ENCODE results near the gene TMA7B.
A peak's percentile ranks its signal among the peaks of the same experiment; 100 is the strongest.
"Not testable (repeated sequence)": the region's sequence is repeated elsewhere in the genome, so short reads cannot be mapped to it uniquely, and the experiment has no call there.

Gene TMA7B

DNA sequence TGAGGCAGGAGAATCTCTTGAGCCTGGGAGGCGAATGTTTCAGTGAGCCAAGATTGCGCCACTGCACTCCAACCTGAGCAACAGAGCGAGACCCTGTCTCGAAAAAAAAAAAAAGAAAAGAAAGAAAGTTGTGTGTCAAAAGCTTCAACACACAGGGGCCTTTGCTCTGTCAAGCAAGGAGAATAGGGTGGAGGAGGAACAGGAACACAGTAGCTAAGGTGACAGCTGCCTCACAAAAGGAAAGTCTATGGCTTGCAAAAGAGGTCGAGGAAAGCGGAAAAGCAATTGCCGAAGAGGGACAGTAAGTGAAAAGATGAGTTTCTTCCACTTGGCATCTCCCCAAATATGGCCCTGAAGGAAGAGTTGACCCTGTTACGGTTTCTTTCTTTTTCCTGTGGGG, 26.5 kb upstream of the TMA7B start:
- no peak for DNase-seq

DNA sequence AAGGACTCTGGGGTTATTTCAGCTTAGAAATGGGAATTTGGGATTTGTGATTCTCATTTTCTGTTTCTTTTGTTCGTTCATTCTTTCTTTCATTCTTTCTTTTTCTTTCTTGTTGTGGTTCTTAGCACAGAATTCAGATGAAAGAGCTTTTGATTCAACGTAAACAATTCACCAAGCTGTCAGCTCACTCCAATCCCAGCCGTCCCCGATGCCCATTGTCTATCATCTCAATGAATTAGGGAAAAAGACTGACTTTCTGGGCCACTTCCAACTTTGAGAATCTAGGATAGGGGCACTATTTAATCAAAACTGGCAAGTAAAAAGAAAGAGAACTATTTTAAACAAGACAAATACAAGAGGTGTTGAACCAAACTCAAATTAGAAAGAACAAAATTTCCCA, 25.1 kb upstream of the TMA7B start:
- DNase-seq = no peak

DNA sequence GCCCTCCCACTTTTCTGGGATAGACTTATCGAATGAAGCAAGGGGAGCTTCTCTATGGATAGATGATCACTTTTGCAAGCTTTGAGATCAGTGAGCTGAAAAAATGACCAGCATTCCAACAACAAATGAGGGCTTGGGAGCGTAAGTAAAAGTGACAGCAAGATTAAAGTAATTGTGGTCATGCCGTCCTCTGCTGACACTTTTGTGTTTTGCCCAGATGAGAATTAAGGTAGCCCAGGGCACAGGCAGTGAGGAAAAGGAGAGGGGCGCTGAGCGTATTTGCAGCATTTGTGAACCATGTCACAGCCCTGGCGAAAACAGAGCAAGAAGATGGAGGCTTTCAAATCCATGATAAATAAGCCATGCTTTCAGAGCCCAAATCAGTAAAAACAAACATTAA, 24.6 kb upstream of the TMA7B start:
- DNase-seq = peak; percentile 88

DNA sequence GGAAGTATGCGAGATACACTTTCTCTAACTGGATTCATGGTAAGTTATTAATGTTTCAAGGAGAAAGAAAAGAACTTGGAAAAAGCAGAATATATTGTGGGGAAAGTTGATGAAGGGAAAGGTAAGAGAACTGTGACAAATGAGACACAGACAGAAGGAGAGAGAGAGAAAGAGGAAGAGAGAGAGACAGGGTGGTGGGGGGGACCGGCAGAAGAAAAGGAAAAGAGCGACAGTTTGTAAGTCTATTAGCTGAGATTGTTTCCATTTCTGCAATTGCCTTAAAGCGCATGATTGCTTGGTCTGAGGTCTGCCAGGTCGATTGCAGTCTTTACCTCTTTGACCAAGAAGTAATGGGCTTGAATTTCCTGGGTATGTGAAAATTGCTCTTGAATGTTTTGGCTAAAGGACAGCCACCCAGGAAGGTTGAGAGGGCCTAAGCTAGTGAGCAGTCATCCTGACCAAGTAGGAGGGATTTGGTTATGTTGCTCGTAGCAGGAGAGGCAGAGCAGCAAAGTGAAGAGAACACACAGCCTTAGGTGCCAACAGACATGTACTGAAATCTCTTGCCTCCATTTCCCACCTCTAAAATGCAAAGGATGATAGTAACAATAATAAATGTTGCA, 23.6 kb upstream of the TMA7B start:
- no peak for DNase-seq

DNA sequence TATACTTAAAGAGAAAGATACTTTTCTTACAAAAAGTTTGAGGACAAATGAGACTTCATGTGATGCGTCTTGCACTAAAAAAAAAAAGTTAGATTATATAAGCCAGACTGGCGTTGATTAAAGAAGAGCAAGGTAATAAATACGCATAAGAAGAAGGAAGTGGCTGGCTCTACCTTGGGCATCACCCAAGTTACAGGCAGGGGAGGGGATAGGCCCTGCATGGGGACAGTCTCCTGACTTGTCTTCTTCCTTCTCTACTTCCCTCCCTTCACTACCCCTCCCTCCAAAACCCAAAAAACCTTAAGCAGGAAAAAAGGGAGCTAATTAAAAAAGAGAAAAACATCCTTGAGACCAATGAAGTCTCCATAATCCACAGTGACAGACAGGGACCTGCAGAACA, 22.3 kb upstream of the TMA7B start:
- DNase-seq = no peak

DNA sequence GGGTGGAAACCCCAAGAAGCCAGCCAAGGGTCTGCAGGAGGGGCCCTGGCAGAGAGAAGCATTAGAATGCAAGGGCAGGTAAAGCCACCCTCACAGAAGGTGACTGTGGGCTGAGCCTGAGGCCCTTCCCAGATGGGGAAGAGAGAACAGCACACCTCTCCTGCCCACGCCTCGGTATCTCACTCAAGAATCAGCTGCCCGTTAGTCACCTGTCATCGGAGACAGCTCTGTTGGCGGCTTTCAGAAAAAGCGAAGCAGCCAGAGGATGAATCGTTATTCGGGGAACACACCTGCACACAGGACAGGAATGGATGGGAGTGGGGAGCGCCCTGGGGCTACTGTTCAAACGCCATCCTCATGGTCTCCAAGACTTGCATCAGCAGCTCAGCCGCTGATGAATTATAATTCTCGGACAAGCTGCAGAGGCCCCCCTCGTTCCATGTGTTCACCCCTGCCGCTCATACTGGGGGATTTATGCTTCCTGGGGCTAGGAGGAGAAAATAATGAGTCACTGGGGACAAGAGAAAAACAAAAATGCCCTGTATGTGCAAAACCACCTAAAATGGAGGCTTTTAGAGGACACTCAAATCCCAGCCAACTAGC, 21.6 kb upstream of the TMA7B start:
- DNase-seq = no peak

DNA sequence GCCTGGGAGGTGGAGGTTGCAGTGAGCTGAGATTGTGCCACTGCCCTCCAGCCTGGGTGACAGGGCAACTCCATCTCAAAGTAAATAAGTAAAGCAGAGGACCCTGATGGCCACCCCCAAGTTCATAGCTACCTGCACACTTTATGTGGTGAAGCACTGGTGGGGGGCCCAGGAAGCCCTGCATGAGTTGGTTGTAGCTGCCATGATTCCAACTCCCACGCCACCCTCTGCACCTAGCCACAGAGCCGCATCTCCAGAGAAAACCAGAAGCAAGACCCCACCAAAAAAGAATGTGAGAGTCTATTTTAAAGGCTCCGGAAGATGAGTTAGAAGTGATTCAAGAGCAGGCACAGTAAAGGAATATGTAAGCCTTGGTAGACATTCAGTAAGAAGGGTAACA, 20.4 kb upstream of the TMA7B start:
- DNase-seq = no peak

DNA sequence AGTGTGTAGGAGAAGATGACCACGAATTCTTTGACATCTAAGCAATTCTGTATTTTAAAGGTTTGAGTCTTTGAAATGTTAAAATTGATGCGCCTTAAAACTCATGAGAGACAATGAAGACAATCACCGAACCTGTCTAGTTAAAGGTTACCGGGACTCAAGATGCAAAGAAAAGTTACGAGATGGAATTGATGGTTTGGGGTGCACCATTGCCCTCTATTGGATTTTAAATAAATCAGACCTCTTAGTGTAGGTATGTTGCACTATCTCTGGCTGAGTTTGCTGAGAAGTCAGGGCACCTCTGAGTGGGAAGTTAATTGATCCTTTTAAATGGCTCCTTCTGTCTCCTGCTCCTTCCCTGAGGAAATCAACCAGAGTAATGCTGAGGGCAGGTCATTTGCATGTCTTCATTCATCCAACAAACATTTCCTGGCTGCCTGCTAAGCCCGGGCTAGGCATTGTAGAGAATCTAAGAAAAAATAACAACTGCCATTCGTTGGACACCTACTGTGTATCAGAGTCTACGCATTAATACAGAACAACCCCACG, 19.4 kb upstream of the TMA7B start:
- no peak for DNase-seq

DNA sequence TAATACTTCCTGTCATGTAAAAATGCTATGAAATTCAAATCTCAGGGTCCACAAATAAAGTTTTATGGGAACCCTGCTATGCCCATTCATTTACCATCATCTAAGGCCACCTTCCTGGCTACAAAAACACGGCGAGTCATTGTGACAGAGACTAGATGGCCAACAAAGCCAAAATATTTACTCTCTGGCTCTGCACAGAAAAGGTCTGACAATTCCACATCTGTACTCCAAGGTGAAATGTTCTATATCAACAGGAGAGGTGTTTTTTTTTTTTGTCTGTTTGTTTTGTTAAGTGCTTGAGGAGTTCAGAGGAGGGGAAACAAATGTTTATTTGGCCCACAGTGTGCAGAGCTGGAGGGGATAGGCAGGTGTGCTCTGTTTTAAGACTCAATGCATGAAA, 18.6 kb upstream of the TMA7B start:
- DNase-seq = no peak

DNA sequence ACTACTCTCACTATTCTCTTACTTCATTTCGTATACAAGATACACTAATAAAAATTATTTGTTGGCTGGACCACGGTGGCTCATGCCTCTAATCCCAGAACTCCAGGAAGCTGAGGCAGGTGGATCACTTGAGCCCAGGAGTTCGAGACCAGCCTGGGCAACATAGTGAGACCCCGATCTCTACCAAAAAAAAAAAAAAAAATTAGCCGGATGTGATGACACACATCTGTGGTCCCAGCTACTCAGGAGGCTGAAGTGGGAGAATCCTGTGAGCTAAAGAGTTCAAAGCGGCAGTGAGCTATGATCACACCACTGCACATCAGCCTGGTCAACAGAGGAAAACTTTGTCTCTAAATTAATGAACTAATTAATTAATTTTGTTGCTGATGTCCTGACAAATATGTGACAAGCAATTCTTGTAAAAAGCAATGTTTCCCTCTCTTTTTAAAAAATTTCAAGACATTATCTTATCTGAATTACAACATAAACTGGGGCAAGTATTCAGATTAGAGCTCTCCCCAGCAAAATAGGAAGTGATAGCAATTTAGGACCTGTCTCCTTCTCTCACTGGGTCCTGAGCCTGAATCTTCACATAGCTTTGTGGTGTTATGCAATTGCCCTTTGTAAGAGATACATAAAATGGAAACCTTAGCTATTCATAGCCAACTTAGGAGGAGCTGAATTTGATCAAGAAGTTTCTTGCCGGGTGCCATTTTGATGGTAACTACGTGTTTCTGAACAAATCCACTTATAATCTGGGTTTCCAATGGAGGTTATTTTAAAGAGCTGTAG, 17.6 kb upstream of the TMA7B start:
- no peak for DNase-seq

DNA sequence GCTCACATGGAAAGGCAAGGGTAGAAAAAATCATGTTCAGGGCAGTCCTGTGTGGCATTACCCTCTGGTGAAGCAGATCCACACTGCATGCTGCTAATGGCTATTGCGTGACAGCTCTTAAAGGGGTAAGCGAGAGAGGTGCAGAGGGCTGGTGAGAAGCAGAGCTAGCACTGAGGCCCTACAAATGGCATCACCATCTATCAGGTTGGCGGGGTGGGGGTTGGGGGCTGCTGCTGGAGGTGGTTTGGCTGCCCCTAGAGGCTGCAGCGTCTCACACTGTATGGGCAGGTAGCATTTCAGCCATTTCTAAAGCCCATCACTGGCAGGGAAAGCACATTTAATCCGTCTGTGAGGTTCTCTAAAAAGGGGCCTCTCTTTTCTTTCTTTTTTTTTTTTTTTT, 16.9 kb upstream of the TMA7B start:
- DNase-seq = no peak

DNA sequence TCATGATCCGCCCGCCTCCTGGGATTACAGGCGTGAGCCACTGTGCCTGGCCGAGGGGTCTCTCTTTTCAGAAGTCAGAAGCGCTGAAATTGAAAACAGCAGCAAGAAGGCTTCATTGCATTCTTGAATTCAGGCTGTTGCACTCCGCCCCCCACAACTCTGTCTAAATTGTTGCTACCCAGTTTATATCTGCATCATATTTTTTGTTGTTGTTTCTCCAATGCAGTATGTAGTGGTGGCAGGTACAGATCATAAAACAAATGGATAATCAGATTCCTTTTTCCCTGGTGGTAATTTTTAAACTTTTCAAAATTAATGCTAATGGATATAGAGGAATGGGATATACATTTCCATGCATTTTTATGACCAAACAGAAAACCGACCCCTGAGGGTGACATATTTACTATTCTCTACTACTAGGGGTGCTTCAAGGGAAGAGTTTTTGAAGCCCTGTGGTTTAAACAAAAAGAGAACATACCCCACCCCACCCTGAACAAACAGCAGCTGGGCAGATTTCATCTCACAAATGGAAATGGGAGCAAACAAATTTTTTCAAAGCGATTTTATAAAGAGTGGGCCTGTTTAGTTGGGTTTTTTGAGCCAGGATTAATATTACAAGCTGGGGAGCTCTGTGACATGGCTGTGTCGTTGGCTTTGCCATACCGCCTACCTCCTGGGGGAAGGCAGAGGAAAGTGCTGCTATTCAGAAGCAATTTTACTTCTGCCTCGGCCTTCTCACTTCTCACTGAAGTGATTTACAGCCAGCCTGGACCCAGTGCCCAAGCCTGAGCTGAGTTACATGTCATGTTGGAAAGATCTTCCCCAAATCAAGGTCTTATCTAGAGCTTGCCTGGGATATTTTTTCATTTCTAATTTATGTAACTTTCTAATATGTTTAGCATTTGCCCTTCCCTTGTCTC, 16.0 kb upstream of the TMA7B start:
- DNase-seq = no peak

DNA sequence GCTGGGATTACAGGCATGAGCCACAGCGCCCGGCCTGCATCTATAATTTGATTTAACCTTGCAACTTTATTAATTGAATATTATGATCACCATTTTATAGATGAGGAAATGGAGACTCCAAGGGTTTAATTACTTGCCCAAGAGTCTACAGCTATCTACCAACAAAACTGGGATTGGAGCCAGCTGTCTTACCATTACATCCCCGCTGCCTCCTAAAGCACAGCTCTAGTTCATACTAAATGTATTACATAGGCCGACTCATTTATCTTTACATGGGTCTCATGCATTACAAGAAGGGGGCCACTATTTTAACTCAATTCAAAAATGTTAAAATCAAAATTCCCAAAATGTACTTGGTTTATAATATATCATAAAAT, 14.1 kb upstream of the TMA7B start:
- no peak for DNase-seq

DNA sequence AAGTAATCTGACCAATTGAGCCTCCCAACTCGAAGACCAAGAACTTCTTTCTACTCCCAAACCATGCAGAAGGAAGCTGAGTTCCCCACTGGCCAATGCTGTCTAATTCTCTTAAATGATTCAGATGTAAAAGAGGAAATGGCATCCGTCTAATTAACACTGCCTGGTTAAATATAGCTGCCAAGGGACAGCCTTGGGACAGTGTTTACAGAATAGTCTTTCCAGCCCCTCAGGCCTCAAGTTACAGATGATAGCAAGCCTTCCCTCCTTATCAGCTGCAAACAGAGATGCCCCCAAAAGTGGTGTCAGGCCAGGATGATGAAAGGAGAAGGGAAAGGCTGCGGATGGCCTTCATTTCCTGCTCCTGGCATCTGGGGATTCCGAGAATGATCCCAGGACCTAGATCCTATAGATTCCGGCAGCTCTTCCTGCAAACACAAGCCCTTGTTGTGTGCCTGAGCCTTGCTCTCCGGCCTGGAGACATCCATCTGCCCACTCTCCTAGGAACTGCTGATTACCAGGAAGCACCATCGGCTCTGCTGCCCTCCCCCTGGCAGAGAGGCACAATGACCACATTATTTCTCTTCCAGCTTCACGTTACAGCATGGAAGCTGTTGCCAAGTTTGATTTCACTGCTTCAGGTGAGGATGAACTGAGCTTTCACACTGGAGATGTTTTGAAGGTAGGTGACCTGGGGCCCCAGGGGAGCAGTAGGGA, 13.5 kb upstream of the TMA7B start:
- DNase-seq = no peak

DNA sequence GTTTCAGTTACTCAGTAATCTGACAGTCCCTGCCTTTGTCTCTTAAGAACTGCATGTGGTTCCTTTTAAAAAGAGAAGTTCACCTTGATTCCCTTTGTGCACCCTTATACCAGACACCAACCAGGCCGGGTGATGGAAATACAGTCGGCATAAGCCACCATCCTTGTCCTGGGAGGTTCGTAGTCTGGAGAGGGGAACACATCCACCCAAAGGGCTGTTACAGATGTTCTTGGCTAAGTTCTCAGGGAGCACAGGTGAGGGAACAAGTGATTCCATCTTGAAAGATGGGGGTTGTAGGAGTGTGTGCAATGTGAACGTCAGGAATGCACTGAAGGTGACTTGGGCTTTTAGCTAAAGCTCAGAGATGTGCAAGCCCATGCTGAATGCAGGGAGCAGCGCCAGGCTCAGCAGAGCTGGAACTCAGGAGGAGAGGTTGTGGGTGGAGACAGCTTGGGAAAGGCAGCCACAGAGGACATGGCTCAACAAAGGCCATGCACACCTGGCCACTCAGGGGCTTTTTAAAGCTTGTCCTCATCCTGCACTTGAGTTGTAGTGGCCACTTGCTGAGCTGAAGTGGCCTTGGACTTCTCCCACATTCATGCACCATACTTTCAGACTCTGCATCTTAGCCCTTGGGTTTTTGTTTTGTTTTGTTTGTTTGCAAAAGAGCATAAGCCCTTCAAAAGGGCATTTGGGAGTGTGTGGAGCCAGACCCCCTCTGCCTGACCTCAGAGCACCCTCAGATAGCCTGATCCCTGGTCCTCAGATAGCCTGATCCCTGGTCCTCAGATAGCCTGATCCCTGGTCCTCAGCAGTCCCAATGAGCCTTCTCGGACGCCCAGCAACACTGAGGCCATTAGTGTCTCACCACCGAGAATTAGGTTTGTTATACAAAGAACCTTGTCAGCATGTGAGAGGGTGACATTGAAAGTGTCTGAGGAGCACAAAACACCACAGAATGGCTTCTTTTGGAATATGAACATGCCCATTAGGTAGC, 12.7 kb upstream of the TMA7B start:
- DNase-seq = no peak

DNA sequence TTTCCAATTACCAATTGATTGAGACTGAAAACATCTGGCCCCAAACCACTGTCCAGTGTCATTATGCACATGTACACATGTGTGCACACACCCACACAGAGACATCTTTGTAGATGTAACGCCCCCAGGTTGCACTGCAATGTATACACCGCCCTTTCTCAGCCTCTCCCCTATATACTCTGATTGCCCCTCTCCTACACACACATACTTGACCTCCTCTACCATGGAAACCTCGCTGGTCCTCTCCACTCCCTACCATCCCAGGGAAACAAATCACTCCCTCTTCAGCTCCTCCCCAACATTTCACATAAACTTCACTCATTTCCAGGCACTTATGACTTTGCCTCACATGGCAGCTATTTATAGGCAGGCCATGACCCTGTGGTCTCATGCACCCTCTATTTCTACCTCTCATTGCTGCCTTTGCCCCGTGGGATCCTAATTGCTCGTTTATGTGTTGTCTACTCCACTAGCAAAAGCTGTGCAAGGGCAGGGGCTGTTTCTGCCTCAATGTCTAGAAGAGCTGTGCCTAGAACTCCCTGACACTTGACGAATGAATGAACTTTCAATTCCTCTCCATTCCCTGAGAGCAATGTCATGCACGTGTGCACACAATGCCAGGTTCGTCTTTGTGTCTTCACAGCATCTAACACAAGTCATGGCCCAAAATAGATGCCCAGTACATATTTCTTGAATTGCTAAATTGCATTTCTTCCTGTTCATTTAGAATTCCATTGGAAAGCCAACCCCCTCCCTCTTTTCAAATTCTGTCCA, 10.0 kb upstream of the TMA7B start:
- no peak for DNase-seq

DNA sequence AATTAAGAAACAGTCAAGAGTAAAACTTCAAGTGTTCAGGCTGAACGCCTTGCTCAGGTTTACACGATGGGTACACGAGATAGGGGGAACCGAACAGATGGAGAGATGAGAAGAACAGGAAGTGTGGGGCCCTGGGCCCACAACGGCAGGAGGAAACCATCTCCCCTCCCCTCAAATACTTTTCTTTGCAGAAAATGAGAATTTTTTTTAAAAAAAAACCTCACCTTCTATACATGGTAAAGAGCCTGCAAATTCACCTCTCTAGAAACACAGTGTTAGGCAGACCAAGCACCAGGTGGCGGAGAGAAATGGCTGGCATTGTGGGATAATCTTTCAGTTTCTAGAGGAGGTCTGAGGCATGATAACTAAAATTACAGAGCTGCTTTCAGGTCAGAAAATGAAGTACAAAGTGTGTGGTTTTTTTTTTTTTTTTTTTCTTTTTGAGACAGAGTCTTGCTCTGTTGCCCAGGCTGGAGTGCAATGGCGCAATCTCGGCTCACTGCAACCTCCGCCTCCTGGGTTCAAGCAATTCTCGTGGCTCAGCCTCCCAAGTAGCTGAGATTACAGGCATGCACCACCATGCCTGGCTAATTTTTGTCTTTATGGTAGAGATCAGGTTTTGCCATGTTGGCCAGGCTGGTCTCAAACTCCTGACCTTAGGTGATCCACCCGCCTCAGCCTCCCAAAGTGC, 8.4 kb upstream of the TMA7B start:
- DNase-seq = not testable (repeated sequence)

DNA sequence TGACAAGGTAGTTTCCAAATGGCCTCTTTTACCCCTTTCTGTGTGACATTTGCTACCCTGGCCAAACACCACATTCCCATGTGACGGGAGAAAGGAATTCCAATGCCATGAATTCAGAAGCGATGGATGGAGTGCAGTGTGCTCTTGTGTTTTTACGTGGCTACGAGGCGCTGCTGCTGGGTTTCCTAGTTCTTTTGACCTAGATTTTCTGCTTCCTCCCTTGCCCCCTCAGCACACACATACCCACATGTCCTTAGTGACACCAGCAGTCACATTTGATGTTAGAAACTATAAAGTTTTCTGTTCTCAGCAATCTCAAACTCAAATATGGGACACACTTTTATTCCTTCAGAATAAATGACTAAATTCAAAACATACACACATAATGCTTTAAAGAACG, 7.8 kb upstream of the TMA7B start:
- DNase-seq = no peak

DNA sequence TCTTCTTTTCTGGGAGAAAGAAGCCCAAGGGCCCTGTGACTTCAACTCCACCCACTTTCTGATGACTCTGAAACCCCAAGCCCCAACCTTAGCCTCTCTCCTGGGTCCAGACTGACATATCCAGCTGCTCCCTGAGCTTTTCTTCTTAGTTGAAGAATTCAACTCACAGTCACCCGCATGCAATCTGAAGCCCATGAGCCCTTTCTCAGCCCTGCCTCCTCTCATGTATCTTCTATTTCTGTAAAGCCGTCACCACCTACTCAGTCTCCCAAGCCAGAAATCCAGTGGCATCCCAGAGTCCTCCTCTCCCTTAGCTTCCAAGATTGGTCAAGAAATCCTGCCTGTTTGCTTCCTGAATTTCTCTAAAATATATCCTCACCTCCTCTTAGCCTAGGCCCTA, 7.1 kb upstream of the TMA7B start:
- no peak for DNase-seq
